WTC11 (cell line): ENCODE results near the gene BCAS3. TPM values are rescaled to one million over a fixed set of nuclear protein-coding genes. Genes with fewer than 3 reads are reported as not detected.

Source experiments
- ATAC-seq: fragments of 200-7000 bp; cut with Tn5 transposase; 2 replicates; pipeline ENCODE4 v1.10.0; 2021; ENCODE audit warnings: mild to moderate bottlenecking, moderate library complexity
- CTCF ChIA-PET: fragments of 300-600 bp; sonication (Branson Sonifier 250); formaldehyde crosslinking; loops from one replicate; lab custom pipeline; 2021; ENCODE audit warnings: antibody characterized with exemption; lab: Charles Lee
- POLR2A ChIA-PET: fragments of 350-600 bp; sonication (Branson Sonifier 250); formaldehyde crosslinking; loops from one replicate; lab custom pipeline; 2021; ENCODE audit warnings: antibody characterized with exemption; lab: Charles Lee
- DNase-seq: peaks from one replicate; pipeline ENCODE4 v3.0.0; 2021; ENCODE audit warnings: low spot score
- H3K27ac Mint-ChIP-seq: 2 replicates; pipeline ENCODE4 v1.8.0; 2021; ENCODE audit warnings: mixed read lengths
- H3K27me3 Mint-ChIP-seq: 2 replicates; pipeline ENCODE4 v1.8.0; 2021; ENCODE audit warnings: low read depth, mild to moderate bottlenecking, moderate library complexity, mixed read lengths
- H3K36me3 Mint-ChIP-seq: 2 replicates; pipeline ENCODE4 v1.8.0; 2021; ENCODE audit warnings: mixed read lengths
- H3K4me1 Mint-ChIP-seq: 2 replicates; pipeline ENCODE4 v1.8.0; 2022; ENCODE audit warnings: mixed read lengths
- H3K4me3 Mint-ChIP-seq: 2 replicates; pipeline ENCODE4 v1.8.0; 2021; ENCODE audit warnings: mild to moderate bottlenecking, moderate library complexity, mixed read lengths
- H3K9me3 Mint-ChIP-seq: 2 replicates; pipeline ENCODE4 v1.8.0; 2021; ENCODE audit warnings: mixed read lengths
- NR2C2 ChIP-seq: sonication (generic); formaldehyde crosslinking; IDR thresholded peaks from 2 replicates; pipeline ENCODE4 v1.8.0; 2022; ENCODE audit warnings: mild to moderate bottlenecking, missing genetic modification reagents
- SOX15 ChIP-seq: fragments of 250-450 bp; sonication (Bioruptor Pico); IDR thresholded peaks from 2 replicates; pipeline ENCODE4 v1.9.0; 2021; ENCODE audit warnings: mild to moderate bottlenecking
- TEAD1 ChIP-seq: sonication (generic); formaldehyde crosslinking; IDR thresholded peaks from 2 replicates; pipeline ENCODE4 v1.8.0; 2022; ENCODE audit warnings: mild to moderate bottlenecking, missing genetic modification reagents
- TP53 ChIP-seq: sonication (generic); formaldehyde crosslinking; IDR thresholded peaks from 2 replicates; pipeline ENCODE4 v1.8.1; 2023; ENCODE audit warnings: mild to moderate bottlenecking, missing genetic modification reagents
- ZNF121 ChIP-seq: sonication (generic); formaldehyde crosslinking; IDR thresholded peaks from 2 replicates; pipeline ENCODE4 v1.8.0; 2023; ENCODE audit warnings: missing genetic modification reagents
- ZNF138 ChIP-seq: sonication (generic); formaldehyde crosslinking; conservative IDR thresholded peaks from 2 replicates; pipeline ENCODE4 v1.8.1; 2022; ENCODE audit warnings: mild to moderate bottlenecking, moderate library complexity, missing genetic modification reagents
- ZNF219 ChIP-seq: sonication (generic); formaldehyde crosslinking; IDR thresholded peaks from 2 replicates; pipeline ENCODE4 v1.8.0; 2023; ENCODE audit warnings: missing genetic modification reagents, mild to moderate bottlenecking, borderline replicate concordance
- ZNF416 ChIP-seq: fragments of 250-450 bp; sonication (Bioruptor Pico); IDR thresholded peaks from 2 replicates; pipeline ENCODE4 v1.9.0; 2021; ENCODE audit warnings: mild to moderate bottlenecking, inconsistent platforms
- ZNF423 ChIP-seq: fragments of 250-450 bp; sonication (Bioruptor Pico); IDR thresholded peaks from 2 replicates; pipeline ENCODE4 v2.1.2; 2022; ENCODE audit warnings: mild to moderate bottlenecking, moderate library complexity
- total RNA-seq: library from RNA; stranded (reverse); gene quantifications from 3 replicates; pipeline ENCODE4 v1.2.3, GENCODE V29; 2021
- TF ChIP-seq, protein P1 (sequence below): sonication (generic); formaldehyde crosslinking; IDR thresholded peaks from 2 replicates; pipeline ENCODE4 v1.8.0; 2023; ENCODE audit warnings: missing genetic modification reagents
- TF ChIP-seq, protein P2 (sequence below): sonication (generic); formaldehyde crosslinking; IDR thresholded peaks from 2 replicates; pipeline ENCODE4 v1.8.0; 2023; ENCODE audit warnings: missing genetic modification reagents, mild to moderate bottlenecking, borderline replicate concordance
- TF ChIP-seq, protein P3 (sequence below): sonication (generic); formaldehyde crosslinking; IDR thresholded peaks from 2 replicates; pipeline ENCODE4 v1.8.1; 2022; ENCODE audit warnings: mild to moderate bottlenecking, moderate library complexity, missing genetic modification reagents
- TF ChIP-seq, protein P4 (sequence below): fragments of 250-450 bp; sonication (Bioruptor Pico); IDR thresholded peaks from 2 replicates; pipeline ENCODE4 v1.9.0; 2021; ENCODE audit warnings: moderate library complexity, mild to moderate bottlenecking, inconsistent platforms, borderline replicate concordance
- TF ChIP-seq, protein P5 (sequence below): fragments of 250-450 bp; sonication (Bioruptor Pico); IDR thresholded peaks from 2 replicates; pipeline ENCODE4 v1.9.0; 2021; ENCODE audit warnings: mild to moderate bottlenecking
- TF ChIP-seq, protein P6 (sequence below): sonication (generic); formaldehyde crosslinking; IDR thresholded peaks from 2 replicates; pipeline ENCODE4 v1.8.1; 2023; ENCODE audit warnings: mild to moderate bottlenecking, moderate library complexity, missing genetic modification reagents
- TF ChIP-seq, protein P7 (sequence below): fragments of 250-450 bp; sonication (Bioruptor Pico); conservative IDR thresholded peaks from 2 replicates; pipeline ENCODE4 v1.9.0; 2021; ENCODE audit warnings: mild to moderate bottlenecking
- TF ChIP-seq, protein P8 (sequence below): sonication (generic); formaldehyde crosslinking; IDR thresholded peaks from 2 replicates; pipeline ENCODE4 v1.8.1; 2023; ENCODE audit warnings: mild to moderate bottlenecking, missing genetic modification reagents
- TF ChIP-seq, protein P9 (sequence below): sonication (generic); formaldehyde crosslinking; IDR thresholded peaks from 2 replicates; pipeline ENCODE4 v1.8.0; 2022; ENCODE audit warnings: mild to moderate bottlenecking, missing genetic modification reagents
- TF ChIP-seq, protein P10 (sequence below): sonication (generic); formaldehyde crosslinking; IDR thresholded peaks from 2 replicates; pipeline ENCODE4 v1.8.0; 2022; ENCODE audit warnings: mild to moderate bottlenecking, missing genetic modification reagents

BCAS3 gene
- total RNA-seq, 1 experiment from 2014 or later, result 15.5 TPM

DNA sequence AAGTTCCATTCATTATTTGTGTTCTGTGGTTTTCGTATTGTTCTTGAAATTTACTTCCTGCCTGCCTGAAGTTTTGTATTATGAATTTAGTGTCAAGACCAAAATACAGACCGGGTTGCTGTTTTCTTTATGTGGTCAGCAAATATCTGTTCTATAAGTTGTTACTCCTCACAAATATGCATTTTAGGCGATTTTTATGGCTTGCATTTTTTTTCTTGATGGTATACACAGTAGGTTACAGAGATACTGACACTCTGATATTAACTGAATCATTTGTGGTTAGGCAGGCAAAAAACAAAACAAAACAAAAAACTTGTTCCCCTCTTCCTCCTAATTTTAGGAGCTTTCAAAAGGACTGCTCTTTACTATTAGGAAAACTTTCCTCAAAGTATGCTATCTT, 52.6 kb downstream of the BCAS3 start:
- CTCF ChIA-PET, result no interaction called here
- no peak for DNase-seq
- Mint-ChIP-seq H3K27ac (no peak overlapping the region), H3K36me3 (no peaks in the 10 kb centered on the region), H3K9me3 (no peaks in the 10 kb centered on the region), H3K4me1 (no peaks in the 10 kb centered on the region), H3K4me3 (no peak overlapping the region), H3K27me3 (no peaks in the 10 kb centered on the region)
- TF ChIP-seq, protein P1, sequence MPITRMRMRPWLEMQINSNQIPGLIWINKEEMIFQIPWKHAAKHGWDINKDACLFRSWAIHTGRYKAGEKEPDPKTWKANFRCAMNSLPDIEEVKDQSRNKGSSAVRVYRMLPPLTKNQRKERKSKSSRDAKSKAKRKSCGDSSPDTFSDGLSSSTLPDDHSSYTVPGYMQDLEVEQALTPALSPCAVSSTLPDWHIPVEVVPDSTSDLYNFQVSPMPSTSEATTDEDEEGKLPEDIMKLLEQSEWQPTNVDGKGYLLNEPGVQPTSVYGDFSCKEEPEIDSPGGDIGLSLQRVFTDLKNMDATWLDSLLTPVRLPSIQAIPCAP (CRISPR knock-in tag), result no peak
- TF ChIP-seq ZNF423 (CRISPR knock-in tag) (no peak), TP53 (CRISPR knock-in tag) (no peak), ZNF138 (CRISPR knock-in tag) (no peak), ZNF416 (CRISPR knock-in tag) (no peak), TEAD1 (CRISPR knock-in tag) (no peak), ZNF121 (CRISPR knock-in tag) (no peak), ZNF219 (CRISPR knock-in tag) (no peak), NR2C2 (no peak), SOX15 (no peak)
- TF ChIP-seq, protein P2, sequence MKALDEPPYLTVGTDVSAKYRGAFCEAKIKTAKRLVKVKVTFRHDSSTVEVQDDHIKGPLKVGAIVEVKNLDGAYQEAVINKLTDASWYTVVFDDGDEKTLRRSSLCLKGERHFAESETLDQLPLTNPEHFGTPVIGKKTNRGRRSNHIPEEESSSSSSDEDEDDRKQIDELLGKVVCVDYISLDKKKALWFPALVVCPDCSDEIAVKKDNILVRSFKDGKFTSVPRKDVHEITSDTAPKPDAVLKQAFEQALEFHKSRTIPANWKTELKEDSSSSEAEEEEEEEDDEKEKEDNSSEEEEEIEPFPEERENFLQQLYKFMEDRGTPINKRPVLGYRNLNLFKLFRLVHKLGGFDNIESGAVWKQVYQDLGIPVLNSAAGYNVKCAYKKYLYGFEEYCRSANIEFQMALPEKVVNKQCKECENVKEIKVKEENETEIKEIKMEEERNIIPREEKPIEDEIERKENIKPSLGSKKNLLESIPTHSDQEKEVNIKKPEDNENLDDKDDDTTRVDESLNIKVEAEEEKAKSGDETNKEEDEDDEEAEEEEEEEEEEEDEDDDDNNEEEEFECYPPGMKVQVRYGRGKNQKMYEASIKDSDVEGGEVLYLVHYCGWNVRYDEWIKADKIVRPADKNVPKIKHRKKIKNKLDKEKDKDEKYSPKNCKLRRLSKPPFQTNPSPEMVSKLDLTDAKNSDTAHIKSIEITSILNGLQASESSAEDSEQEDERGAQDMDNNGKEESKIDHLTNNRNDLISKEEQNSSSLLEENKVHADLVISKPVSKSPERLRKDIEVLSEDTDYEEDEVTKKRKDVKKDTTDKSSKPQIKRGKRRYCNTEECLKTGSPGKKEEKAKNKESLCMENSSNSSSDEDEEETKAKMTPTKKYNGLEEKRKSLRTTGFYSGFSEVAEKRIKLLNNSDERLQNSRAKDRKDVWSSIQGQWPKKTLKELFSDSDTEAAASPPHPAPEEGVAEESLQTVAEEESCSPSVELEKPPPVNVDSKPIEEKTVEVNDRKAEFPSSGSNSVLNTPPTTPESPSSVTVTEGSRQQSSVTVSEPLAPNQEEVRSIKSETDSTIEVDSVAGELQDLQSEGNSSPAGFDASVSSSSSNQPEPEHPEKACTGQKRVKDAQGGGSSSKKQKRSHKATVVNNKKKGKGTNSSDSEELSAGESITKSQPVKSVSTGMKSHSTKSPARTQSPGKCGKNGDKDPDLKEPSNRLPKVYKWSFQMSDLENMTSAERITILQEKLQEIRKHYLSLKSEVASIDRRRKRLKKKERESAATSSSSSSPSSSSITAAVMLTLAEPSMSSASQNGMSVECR, result no peak
- TF ChIP-seq, protein P3, sequence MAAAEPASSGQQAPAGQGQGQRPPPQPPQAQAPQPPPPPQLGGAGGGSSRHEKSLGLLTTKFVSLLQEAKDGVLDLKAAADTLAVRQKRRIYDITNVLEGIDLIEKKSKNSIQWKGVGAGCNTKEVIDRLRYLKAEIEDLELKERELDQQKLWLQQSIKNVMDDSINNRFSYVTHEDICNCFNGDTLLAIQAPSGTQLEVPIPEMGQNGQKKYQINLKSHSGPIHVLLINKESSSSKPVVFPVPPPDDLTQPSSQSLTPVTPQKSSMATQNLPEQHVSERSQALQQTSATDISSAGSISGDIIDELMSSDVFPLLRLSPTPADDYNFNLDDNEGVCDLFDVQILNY (CRISPR knock-in tag), result no peak
- TF ChIP-seq, protein P4, sequence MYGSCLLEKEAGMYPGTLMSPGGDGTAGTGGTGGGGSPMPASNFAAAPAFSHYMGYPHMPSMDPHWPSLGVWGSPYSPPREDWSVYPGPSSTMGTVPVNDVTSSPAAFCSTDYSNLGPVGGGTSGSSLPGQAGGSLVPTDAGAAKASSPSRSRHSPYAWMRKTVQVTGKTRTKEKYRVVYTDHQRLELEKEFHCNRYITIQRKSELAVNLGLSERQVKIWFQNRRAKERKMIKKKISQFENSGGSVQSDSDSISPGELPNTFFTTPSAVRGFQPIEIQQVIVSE (CRISPR knock-in tag), result no peak
- TF ChIP-seq, protein P5, sequence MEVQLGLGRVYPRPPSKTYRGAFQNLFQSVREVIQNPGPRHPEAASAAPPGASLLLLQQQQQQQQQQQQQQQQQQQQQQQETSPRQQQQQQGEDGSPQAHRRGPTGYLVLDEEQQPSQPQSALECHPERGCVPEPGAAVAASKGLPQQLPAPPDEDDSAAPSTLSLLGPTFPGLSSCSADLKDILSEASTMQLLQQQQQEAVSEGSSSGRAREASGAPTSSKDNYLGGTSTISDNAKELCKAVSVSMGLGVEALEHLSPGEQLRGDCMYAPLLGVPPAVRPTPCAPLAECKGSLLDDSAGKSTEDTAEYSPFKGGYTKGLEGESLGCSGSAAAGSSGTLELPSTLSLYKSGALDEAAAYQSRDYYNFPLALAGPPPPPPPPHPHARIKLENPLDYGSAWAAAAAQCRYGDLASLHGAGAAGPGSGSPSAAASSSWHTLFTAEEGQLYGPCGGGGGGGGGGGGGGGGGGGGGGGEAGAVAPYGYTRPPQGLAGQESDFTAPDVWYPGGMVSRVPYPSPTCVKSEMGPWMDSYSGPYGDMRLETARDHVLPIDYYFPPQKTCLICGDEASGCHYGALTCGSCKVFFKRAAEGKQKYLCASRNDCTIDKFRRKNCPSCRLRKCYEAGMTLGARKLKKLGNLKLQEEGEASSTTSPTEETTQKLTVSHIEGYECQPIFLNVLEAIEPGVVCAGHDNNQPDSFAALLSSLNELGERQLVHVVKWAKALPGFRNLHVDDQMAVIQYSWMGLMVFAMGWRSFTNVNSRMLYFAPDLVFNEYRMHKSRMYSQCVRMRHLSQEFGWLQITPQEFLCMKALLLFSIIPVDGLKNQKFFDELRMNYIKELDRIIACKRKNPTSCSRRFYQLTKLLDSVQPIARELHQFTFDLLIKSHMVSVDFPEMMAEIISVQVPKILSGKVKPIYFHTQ (CRISPR knock-in tag), result no peak
- TF ChIP-seq, protein P6, sequence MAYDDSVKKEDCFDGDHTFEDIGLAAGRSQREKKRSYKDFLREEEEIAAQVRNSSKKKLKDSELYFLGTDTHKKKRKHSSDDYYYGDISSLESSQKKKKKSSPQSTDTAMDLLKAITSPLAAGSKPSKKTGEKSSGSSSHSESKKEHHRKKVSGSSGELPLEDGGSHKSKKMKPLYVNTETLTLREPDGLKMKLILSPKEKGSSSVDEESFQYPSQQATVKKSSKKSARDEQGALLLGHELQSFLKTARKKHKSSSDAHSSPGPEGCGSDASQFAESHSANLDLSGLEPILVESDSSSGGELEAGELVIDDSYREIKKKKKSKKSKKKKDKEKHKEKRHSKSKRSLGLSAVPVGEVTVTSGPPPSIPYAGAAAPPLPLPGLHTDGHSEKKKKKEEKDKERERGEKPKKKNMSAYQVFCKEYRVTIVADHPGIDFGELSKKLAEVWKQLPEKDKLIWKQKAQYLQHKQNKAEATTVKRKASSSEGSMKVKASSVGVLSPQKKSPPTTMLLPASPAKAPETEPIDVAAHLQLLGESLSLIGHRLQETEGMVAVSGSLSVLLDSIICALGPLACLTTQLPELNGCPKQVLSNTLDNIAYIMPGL (CRISPR knock-in tag), result no peak
- TF ChIP-seq, protein P7, sequence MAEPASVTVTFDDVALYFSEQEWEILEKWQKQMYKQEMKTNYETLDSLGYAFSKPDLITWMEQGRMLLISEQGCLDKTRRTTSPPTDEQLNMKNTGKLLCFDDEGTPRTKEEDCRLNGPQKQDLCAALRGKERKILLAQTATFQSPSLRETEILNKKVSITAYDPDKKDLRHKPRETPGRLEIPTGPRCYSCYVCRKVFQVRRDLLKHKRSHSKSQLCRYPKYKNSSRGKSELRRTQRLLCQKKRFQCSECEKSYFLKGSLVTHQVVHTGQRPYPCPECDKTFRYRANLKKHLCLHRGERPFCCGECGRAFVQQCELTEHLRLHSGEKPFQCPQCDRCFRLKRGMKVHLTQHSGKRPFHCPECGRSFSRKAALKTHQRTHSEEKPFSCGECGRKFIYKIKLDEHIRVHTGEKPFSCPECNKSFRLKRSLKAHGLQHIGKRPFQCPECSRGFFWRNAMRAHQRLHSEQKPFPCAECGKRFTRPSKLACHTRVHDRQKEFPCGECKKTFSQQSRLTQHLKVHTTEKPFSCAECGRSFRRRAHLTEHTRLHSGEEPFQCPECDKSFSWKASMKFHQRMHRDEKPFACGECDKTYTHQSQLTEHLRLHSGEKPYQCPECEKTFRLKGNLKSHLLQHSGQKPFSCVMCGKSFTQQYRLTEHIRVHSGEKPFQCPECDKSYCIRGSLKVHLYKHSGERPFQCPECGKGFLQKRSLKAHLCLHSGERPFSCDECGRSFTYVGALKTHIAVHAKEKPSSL (CRISPR knock-in tag), result no peak
- TF ChIP-seq, protein P8, sequence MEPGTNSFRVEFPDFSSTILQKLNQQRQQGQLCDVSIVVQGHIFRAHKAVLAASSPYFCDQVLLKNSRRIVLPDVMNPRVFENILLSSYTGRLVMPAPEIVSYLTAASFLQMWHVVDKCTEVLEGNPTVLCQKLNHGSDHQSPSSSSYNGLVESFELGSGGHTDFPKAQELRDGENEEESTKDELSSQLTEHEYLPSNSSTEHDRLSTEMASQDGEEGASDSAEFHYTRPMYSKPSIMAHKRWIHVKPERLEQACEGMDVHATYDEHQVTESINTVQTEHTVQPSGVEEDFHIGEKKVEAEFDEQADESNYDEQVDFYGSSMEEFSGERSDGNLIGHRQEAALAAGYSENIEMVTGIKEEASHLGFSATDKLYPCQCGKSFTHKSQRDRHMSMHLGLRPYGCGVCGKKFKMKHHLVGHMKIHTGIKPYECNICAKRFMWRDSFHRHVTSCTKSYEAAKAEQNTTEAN (CRISPR knock-in tag), result no peak
- TF ChIP-seq, protein P9, sequence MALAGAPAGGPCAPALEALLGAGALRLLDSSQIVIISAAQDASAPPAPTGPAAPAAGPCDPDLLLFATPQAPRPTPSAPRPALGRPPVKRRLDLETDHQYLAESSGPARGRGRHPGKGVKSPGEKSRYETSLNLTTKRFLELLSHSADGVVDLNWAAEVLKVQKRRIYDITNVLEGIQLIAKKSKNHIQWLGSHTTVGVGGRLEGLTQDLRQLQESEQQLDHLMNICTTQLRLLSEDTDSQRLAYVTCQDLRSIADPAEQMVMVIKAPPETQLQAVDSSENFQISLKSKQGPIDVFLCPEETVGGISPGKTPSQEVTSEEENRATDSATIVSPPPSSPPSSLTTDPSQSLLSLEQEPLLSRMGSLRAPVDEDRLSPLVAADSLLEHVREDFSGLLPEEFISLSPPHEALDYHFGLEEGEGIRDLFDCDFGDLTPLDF, result no peak
- TF ChIP-seq, protein P10, sequence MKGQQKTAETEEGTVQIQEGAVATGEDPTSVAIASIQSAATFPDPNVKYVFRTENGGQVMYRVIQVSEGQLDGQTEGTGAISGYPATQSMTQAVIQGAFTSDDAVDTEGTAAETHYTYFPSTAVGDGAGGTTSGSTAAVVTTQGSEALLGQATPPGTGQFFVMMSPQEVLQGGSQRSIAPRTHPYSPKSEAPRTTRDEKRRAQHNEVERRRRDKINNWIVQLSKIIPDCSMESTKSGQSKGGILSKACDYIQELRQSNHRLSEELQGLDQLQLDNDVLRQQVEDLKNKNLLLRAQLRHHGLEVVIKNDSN, result no peak
- ATAC-seq, result no peak
- POLR2A ChIA-PET, result interaction anchor here (0.5 kb wide), 1 partner anchor 10 kb away, joined by 5 read pairs; no protein-coding TSS in a partner anchor
